IMR-90 (cell line): ENCODE measurements around the gene AGMO. TPM values are rescaled to one million over a fixed set of nuclear protein-coding genes. Genes with fewer than 3 reads are reported as not detected.

Experiments
- ATAC-seq: fragments of 200-7000 bp; cut with Tn5 transposase; 2 replicates; pipeline ENCODE4 v1.9.1; 2020; ENCODE audit warnings: low read depth, mild to moderate bottlenecking, moderate library complexity
- BruUV-seq: library from RNA; stranded (reverse); fragments of 400-500 nt; replicated peaks from 2 replicates; lab custom pipeline; 2021; lab: Mats Ljungman, UMichigan
- CTCF ChIA-PET: fragments of 300-600 bp; formaldehyde crosslinking; extraction: SDS; loops from one replicate; lab custom pipeline; 2021; ENCODE audit warnings: antibody characterized with exemption; lab: Yijun Ruan, JAX
- POLR2A ChIA-PET: fragments of 300-600 bp; sonication (Branson Sonifier 250); formaldehyde crosslinking; loops from one replicate; lab custom pipeline; 2022; ENCODE audit warnings: antibody characterized with exemption; ENCODE audit not compliant: unreplicated experiment; lab: Charles Lee
- DNase-seq: peaks from one replicate; pipeline ENCODE4 v3.0.0; 2013
- H2AFZ ChIP-seq: replicated peaks from 2 replicates; pipeline ENCODE3; 2013; ENCODE audit warnings: low read length, mild to moderate bottlenecking; ENCODE audit not compliant: poor library complexity
- H2AK5ac ChIP-seq: 2 replicates; pipeline ENCODE4 v1.6.1; 2013; ENCODE audit warnings: low read depth, low read length, inconsistent platforms
- H2AK9ac ChIP-seq: replicated peaks from 2 replicates; pipeline ENCODE3; 2013; ENCODE audit warnings: mild to moderate bottlenecking, low read depth, low read length, moderate library complexity; ENCODE audit not compliant: poor library complexity
- H2BK120ac ChIP-seq: 2 replicates; pipeline ENCODE4 v1.6.1; 2013; ENCODE audit warnings: low read depth, low read length, inconsistent platforms
- H2BK15ac ChIP-seq: 3 replicates; pipeline ENCODE4 v1.6.1; 2013; ENCODE audit warnings: low read depth, low read length, inconsistent platforms
- H2BK20ac ChIP-seq: 2 replicates; pipeline ENCODE4 v1.6.1; 2013; ENCODE audit warnings: low read depth, mild to moderate bottlenecking, inconsistent platforms, low read length, moderate library complexity
- H2BK5ac ChIP-seq: 2 replicates; pipeline ENCODE4 v1.6.1; 2013; ENCODE audit warnings: mild to moderate bottlenecking, low read depth, low read length, inconsistent platforms; ENCODE audit not compliant: poor library complexity, severe bottlenecking
- H3K14ac ChIP-seq: replicated peaks from 2 replicates; pipeline ENCODE4 v1.6.1; 2013; ENCODE audit warnings: low read depth, low read length, inconsistent platforms
- H3K18ac ChIP-seq: 2 replicates; pipeline ENCODE4 v1.6.1; 2013; ENCODE audit warnings: low read depth, low read length, control low read depth
- H3K23ac ChIP-seq: 2 replicates; pipeline ENCODE4 v1.6.1; 2013; ENCODE audit warnings: low read depth, low read length, inconsistent platforms
- H3K27ac ChIP-seq: 2 replicates; pipeline ENCODE4 v1.5.1; 2013; ENCODE audit warnings: mild to moderate bottlenecking, control low read depth, low read length; ENCODE audit not compliant: insufficient read depth
- H3K27me3 ChIP-seq: 2 replicates; pipeline ENCODE4 v1.6.1; 2013; ENCODE audit warnings: low read length; ENCODE audit not compliant: control insufficient read depth, insufficient read depth
- H3K36me3 ChIP-seq: 2 replicates; pipeline ENCODE4 v1.6.1; 2013; ENCODE audit warnings: low read length, mixed read lengths; ENCODE audit not compliant: control insufficient read depth, insufficient read depth
- H3K4ac ChIP-seq: 2 replicates; pipeline ENCODE4 v1.6.1; 2013; ENCODE audit warnings: low read depth, low read length, inconsistent platforms
- H3K4me1 ChIP-seq: 2 replicates; pipeline ENCODE4 v1.6.1; 2013; ENCODE audit warnings: low read length, mixed read lengths; ENCODE audit not compliant: control insufficient read depth, insufficient read depth
- H3K4me2 ChIP-seq: 2 replicates; pipeline ENCODE4 v1.6.1; 2013; ENCODE audit warnings: low read depth, mild to moderate bottlenecking, control low read depth, low read length, moderate library complexity
- H3K4me3 ChIP-seq: 2 replicates; pipeline ENCODE4 v1.5.1; 2013; ENCODE audit warnings: low read depth, mild to moderate bottlenecking, control low read depth, low read length, moderate library complexity; ENCODE audit not compliant: insufficient read depth
- H3K56ac ChIP-seq: 2 replicates; pipeline ENCODE4 v1.6.1; 2013; ENCODE audit warnings: low read length, inconsistent platforms; ENCODE audit not compliant: insufficient read depth; ENCODE audit errors: extremely low read depth
- H3K79me1 ChIP-seq, 2 experiments: 2 replicates each; pipeline ENCODE4 v1.6.1; 2013; ENCODE audit warnings: low read length in 2 of 2, inconsistent platforms in 1 of 2, low read depth in 1 of 2
- H3K9ac ChIP-seq: 2 replicates; pipeline ENCODE4 v1.6.1; 2013; ENCODE audit warnings: low read depth, low read length, control low read depth
- H3K9me1 ChIP-seq: 2 replicates; pipeline ENCODE4 v1.6.1; 2013; ENCODE audit warnings: low read length, inconsistent platforms; ENCODE audit not compliant: insufficient read depth
- H3K9me3 ChIP-seq: 2 replicates; pipeline ENCODE4 v1.6.1; 2013; ENCODE audit warnings: low read length; ENCODE audit not compliant: control insufficient read depth, insufficient read depth
- H4K20me1 ChIP-seq: 2 replicates; pipeline ENCODE4 v1.6.1; 2013; ENCODE audit warnings: low read length, inconsistent platforms; ENCODE audit not compliant: insufficient read depth
- H4K5ac ChIP-seq: 2 replicates; pipeline ENCODE4 v1.6.1; 2013; ENCODE audit warnings: mild to moderate bottlenecking, low read depth, low read length, control low read depth
- H4K8ac ChIP-seq, 2 experiments: 2 replicates each; pipeline ENCODE4 v1.6.1; 2013; ENCODE audit warnings: low read depth in 2 of 2, low read length in 2 of 2, control low read depth in 1 of 2, inconsistent platforms in 1 of 2
- H4K91ac ChIP-seq: 2 replicates; pipeline ENCODE4 v1.6.1; 2013; ENCODE audit warnings: low read depth, low read length, inconsistent platforms; ENCODE audit not compliant: insufficient read depth
- BHLHE40 ChIP-seq: fragments of 150-350 bp; IDR thresholded peaks from 2 replicates; pipeline ENCODE4 v1.6.1; 2016; ENCODE audit warnings: mild to moderate bottlenecking, low read depth, low read length
- CEBPB ChIP-seq: IDR thresholded peaks from 2 replicates; pipeline ENCODE4 v1.6.1; 2012; ENCODE audit warnings: low read depth, low read length, improper control_type of control experiment
- CHD1 ChIP-seq: IDR thresholded peaks from 2 replicates; pipeline ENCODE4 v1.6.1; 2012; ENCODE audit warnings: low read depth, low read length, improper control_type of control experiment
- CTCF ChIP-seq: conservative IDR thresholded peaks from 2 replicates; pipeline ENCODE4 v1.5.1; 2012; ENCODE audit warnings: mild to moderate bottlenecking, low read depth, low read length, improper control_type of control experiment
- ELK1 ChIP-seq: fragments of 150-350 bp; IDR thresholded peaks from 2 replicates; pipeline ENCODE4 v1.6.1; 2016; ENCODE audit warnings: low read depth, mild to moderate bottlenecking, low read length, moderate library complexity, borderline replicate concordance
- FOS ChIP-seq: fragments of 150-350 bp; IDR thresholded peaks from 2 replicates; pipeline ENCODE4 v1.6.1; 2016; ENCODE audit warnings: low read depth, low read length
- MAFK ChIP-seq: IDR thresholded peaks from 2 replicates; pipeline ENCODE4 v1.6.1; 2012; ENCODE audit warnings: low read depth, low read length, improper control_type of control experiment
- MAZ ChIP-seq: IDR thresholded peaks from 2 replicates; pipeline ENCODE4 v1.6.1; 2012; ENCODE audit warnings: low read depth, mild to moderate bottlenecking, low read length, improper control_type of control experiment, moderate library complexity, borderline replicate concordance
- MXI1 ChIP-seq: IDR thresholded peaks from 2 replicates; pipeline ENCODE4 v1.6.1; 2012; ENCODE audit warnings: low read depth, mild to moderate bottlenecking, low read length, moderate library complexity, borderline replicate concordance
- NFE2L2 ChIP-seq: fragments of 150-350 bp; IDR thresholded peaks from 2 replicates; pipeline ENCODE4 v1.6.1; 2016; ENCODE audit warnings: low read depth, mild to moderate bottlenecking, low read length
- POLR2A ChIP-seq: IDR thresholded peaks from 2 replicates; pipeline ENCODE4 v1.6.1; 2012; ENCODE audit warnings: mild to moderate bottlenecking, low read depth, low read length
- RAD21 ChIP-seq: IDR thresholded peaks from 2 replicates; pipeline ENCODE4 v1.6.1; 2012; ENCODE audit warnings: low read length, improper control_type of control experiment
- RCOR1 ChIP-seq: IDR thresholded peaks from 2 replicates; pipeline ENCODE4 v1.6.1; 2012; ENCODE audit warnings: mild to moderate bottlenecking, low read length, improper control_type of control experiment; ENCODE audit not compliant: insufficient replicate concordance
- RFX5 ChIP-seq: IDR thresholded peaks from 2 replicates; pipeline ENCODE4 v1.8.0; 2012; ENCODE audit warnings: low read depth, mild to moderate bottlenecking, low read length, moderate library complexity
- SMC3 ChIP-seq: fragments of 150-350 bp; IDR thresholded peaks from 2 replicates; pipeline ENCODE4 v1.6.1; 2016; ENCODE audit warnings: low read depth, mild to moderate bottlenecking, antibody characterized with exemption, low read length, moderate library complexity
- USF2 ChIP-seq: fragments of 150-350 bp; IDR thresholded peaks from 2 replicates; pipeline ENCODE4 v1.6.1; 2017; ENCODE audit warnings: mild to moderate bottlenecking, antibody characterized with exemption, low read length, low read depth
- WGBS, 2 experiments: methylation state at CpG; one replicate each; pipeline versions ENCODE4 v1.1.5 to v1.1.7; 2013; ENCODE audit warnings: missing lambda C conversion rate in 2 of 2; ENCODE audit not compliant: insufficient read length in 1 of 2; ENCODE audit errors: extremely low coverage in 2 of 2; 5-methylcytosine and 5-hydroxymethylcytosine counted together
- dilution Hi-C: fragments of 300-500 bp; cut with HindIII; formaldehyde crosslinking; loops from one replicate; pipeline ENCODE4 v1.14.3; 2018; ENCODE audit warnings: low sequenced_read_pairs; ENCODE audit not compliant: unreplicated experiment
- in situ Hi-C: fragments of 300-500 bp; cut with MboI; formaldehyde crosslinking; loops from 3 replicates; pipeline ENCODE4 v1.14.3; 2019; ENCODE audit warnings: low sequenced_read_pairs, inconsistent platforms, mixed read lengths
- intact Hi-C: fragments of 100-400 bp; cut with micrococcal nuclease; formaldehyde crosslinking; loops from 2 replicates; pipeline ENCODE4 v1.10.0; 2022
- polyA plus RNA-seq, 3 experiments: library from polyadenylated mRNA; depleted of rRNA; stranded (reverse); fragments of >200 nt; gene quantifications; 2 replicates each; pipeline ENCODE4 v1.2.3, GENCODE V29; 2012; ENCODE audit warnings: low replicate concordance in 1 of 3
- total RNA-seq: library from RNA; depleted of rRNA; stranded (reverse); fragments of >200 nt; gene quantifications from 2 replicates; pipeline ENCODE4 v1.2.3, GENCODE V29; 2012

The AGMO gene
- total and polyA plus RNA-seq, 2 of the 4 experiments (the other 2 are of a cell fraction) = not detected

- Histone ChIP-seq H2BK20ac (no peak overlapping the region), H3K9me3 (peaks cover 4% of the 10 kb centered on the region), H2AK9ac (no peak overlapping the region), H2BK120ac (no peak overlapping the region), H3K23ac (no peak overlapping the region), H4K20me1 (no peaks in the 10 kb centered on the region), H3K36me3 (no peaks in the 10 kb centered on the region), H3K56ac (no peak overlapping the region), H4K5ac (no peak overlapping the region), H3K4me3 (no peak overlapping the region), H3K14ac (no peak overlapping the region), H3K18ac (no peak overlapping the region), H3K4ac (no peak overlapping the region), H3K9ac (no peak overlapping the region), H3K27ac (no peak overlapping the region), H3K4me1 (no peaks in the 10 kb centered on the region), H3K4me2 (no peak overlapping the region), H3K27me3 (no peaks in the 10 kb centered on the region), H4K91ac (no peak overlapping the region), H3K79me1 (no peaks in the 10 kb centered on the region), H2AK5ac (no peak overlapping the region), H2BK15ac (no peak overlapping the region), H2BK5ac (no peak overlapping the region), H2AFZ (no peak overlapping the region), H4K8ac (no peak overlapping the region), H3K9me1 (no peaks in the 10 kb centered on the region)
- in situ Hi-C loops (no loop called here), dilution Hi-C loops (no loop called here), intact Hi-C loops (no loop called here)
- DNase-seq = no peak
- ChIA-PET POLR2A (no interaction called here), CTCF (no interaction called here)
- no TSS peak for BruUV-seq
- TF ChIP-seq BHLHE40 = no peak
- TF ChIP-seq RFX5 = no peak
- TF ChIP-seq POLR2A = no peak
- TF ChIP-seq MAZ = no peak
- TF ChIP-seq SMC3 = no peak
- no peak for TF ChIP-seq RCOR1
- no peak for TF ChIP-seq MXI1
- no peak for TF ChIP-seq MAFK
- no peak for TF ChIP-seq FOS
- no peak for TF ChIP-seq USF2
- TF ChIP-seq CTCF = no peak
- TF ChIP-seq NFE2L2 = no peak
- no peak for TF ChIP-seq ELK1
- TF ChIP-seq CEBPB = no peak
- no peak for TF ChIP-seq RAD21
- TF ChIP-seq CHD1 = no peak
- WGBS, 2 experiments = no CpG with 5 or more reads among the region's 1 CpG
- ATAC-seq = no peak
These were observed 309.6 kb downstream of the AGMO start for GRCh38 chr7:15252181-15252580.
